ENCODE measurements around the gene OR4X1.
"Not testable (repeated sequence)": the region's sequence is repeated elsewhere in the genome, so short reads cannot be mapped to it uniquely, and the experiment has no call there.

GRCh38 chr11:48313590-48313989 lies 49.9 kb downstream of the OR4X1 start:
- TF ChIP-seq, protein P1, sequence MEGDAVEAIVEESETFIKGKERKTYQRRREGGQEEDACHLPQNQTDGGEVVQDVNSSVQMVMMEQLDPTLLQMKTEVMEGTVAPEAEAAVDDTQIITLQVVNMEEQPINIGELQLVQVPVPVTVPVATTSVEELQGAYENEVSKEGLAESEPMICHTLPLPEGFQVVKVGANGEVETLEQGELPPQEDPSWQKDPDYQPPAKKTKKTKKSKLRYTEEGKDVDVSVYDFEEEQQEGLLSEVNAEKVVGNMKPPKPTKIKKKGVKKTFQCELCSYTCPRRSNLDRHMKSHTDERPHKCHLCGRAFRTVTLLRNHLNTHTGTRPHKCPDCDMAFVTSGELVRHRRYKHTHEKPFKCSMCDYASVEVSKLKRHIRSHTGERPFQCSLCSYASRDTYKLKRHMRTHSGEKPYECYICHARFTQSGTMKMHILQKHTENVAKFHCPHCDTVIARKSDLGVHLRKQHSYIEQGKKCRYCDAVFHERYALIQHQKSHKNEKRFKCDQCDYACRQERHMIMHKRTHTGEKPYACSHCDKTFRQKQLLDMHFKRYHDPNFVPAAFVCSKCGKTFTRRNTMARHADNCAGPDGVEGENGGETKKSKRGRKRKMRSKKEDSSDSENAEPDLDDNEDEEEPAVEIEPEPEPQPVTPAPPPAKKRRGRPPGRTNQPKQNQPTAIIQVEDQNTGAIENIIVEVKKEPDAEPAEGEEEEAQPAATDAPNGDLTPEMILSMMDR (IDR thresholded peaks at IDR 0.05): not testable (repeated sequence)
- TF ChIP-seq EP300 (IDR thresholded peaks at IDR 0.05): not testable (repeated sequence)

Measured in sigmoid colon (tissue), 4 donors.